ENCODE results near the gene EGFR. TPM values are rescaled to one million over a fixed set of nuclear protein-coding genes. Genes with fewer than 3 reads are reported as not detected.

The EGFR gene
- total and polyA plus RNA-seq, 11 donors: 2.3 to 29.6 (median 7.0) TPM

GRCh38 chr7:55056577-55057480, 38.0 kb downstream of the EGFR start:
- Histone ChIP-seq H3K27ac (peak overlapping the region in 3 of 12 donors; percentile 10 to 31 (median 27)), H3K36me3 (no peaks in the 10 kb centered on the region), H3K9me3 (no peaks in the 10 kb centered on the region), H3K27me3 (no peaks in the 10 kb centered on the region), H3K4me3 (no peak overlapping the region), H3K4me1 (peaks cover 0 to 65% (median 17%) of the 10 kb centered on the region in 12 donors)
- 77 to 85% (median 80%) methylated on average over 15 of the region's 15 CpGs for WGBS, 4 donors
- intact Hi-C loops (cut with DNase I): loop anchor here in 1 of 10 donors (5.0 kb wide), 1 partner anchor 35 kb away; no protein-coding TSS in a partner anchor
- ATAC-seq (peak in 3 of 4 donors; percentile 43 to 72 (median 72)), DNase-seq (no peak)
- no peak for TF ChIP-seq POLR2A (IDR thresholded peaks at IDR 0.05)
- no peak for TF ChIP-seq CTCF (IDR thresholded peaks at IDR 0.05)

GRCh38 chr7:55058314-55058713, 39.5 kb downstream of the EGFR start:
- H3K36me3 ChIP-seq: no peaks in the 10 kb centered on the region
- 95 to 98% (median 96%) methylated on average over 10 of the region's 10 CpGs for WGBS, 4 donors
- no peak for TF ChIP-seq CTCF (IDR thresholded peaks at IDR 0.05)
- TF ChIP-seq POLR2A (IDR thresholded peaks at IDR 0.05): no peak
- DNase-seq (no peak), ATAC-seq (no peak)
- H3K4me3 ChIP-seq: no peak overlapping the region
- intact Hi-C loops (cut with DNase I): loop anchor here in 1 of 10 donors (5.0 kb wide), 1 partner anchor 36 kb away; no protein-coding TSS in a partner anchor
- H3K27ac ChIP-seq: no peak overlapping the region
- H3K4me1 ChIP-seq: peaks cover 0 to 58% (median 14%) of the 10 kb centered on the region in 12 donors
- no peaks in the 10 kb centered on the region for H3K9me3 ChIP-seq
- H3K27me3 ChIP-seq: no peaks in the 10 kb centered on the region

- intact Hi-C loops (cut with DNase I): loop anchor here in 1 of 10 donors (5.0 kb wide), 1 partner anchor 37 kb away; no protein-coding TSS in a partner anchor
- no peak for ATAC-seq
- no peak overlapping the region for H3K4me3 ChIP-seq
- peaks cover 0 to 51% (median 10%) of the 10 kb centered on the region in 12 donors for H3K4me1 ChIP-seq
- no peaks in the 10 kb centered on the region for H3K27me3 ChIP-seq
- H3K9me3 ChIP-seq: no peaks in the 10 kb centered on the region
- no peaks in the 10 kb centered on the region for H3K36me3 ChIP-seq
- no peak for DNase-seq
- WGBS, 4 donors: 80 to 90% (median 83%) methylated on average over 2 of the region's 2 CpGs
- H3K27ac ChIP-seq: no peak overlapping the region
- no peak for TF ChIP-seq POLR2A (IDR thresholded peaks at IDR 0.05)
- no peak for TF ChIP-seq CTCF (IDR thresholded peaks at IDR 0.05)
Measured at GRCh38 chr7:55059021-55059420, 40.2 kb downstream of the EGFR start.

GRCh38 chr7:55060085-55060484, 41.3 kb downstream of the EGFR start:
- DNase-seq (no peak), ATAC-seq (no peak)
- no peak overlapping the region for H3K4me3 ChIP-seq
- H3K9me3 ChIP-seq: no peaks in the 10 kb centered on the region
- H3K4me1 ChIP-seq: peaks cover 0 to 50% (median 11%) of the 10 kb centered on the region in 12 donors
- TF ChIP-seq CTCF (IDR thresholded peaks at IDR 0.05): no peak
- TF ChIP-seq POLR2A (IDR thresholded peaks at IDR 0.05): no peak
- no peaks in the 10 kb centered on the region for H3K36me3 ChIP-seq
- intact Hi-C loops (cut with DNase I): loop anchor here in 1 of 10 donors (10.0 kb wide), 1 partner anchor 75 kb away; no protein-coding TSS in a partner anchor
- H3K27me3 ChIP-seq: no peaks in the 10 kb centered on the region
- H3K27ac ChIP-seq: no peak overlapping the region
- 87 to 96% (median 91%) methylated on average over 2 of the region's 2 CpGs for WGBS, 4 donors

All from heart left ventricle (tissue), 16 donors.